Endothelial cell of umbilical vein (primary cell): Measurements from ENCODE around the gene CPA1. TPM values are rescaled to one million over a fixed set of nuclear protein-coding genes. Genes with fewer than 3 reads are reported as not detected.

Source experiments
- BruUV-seq: library from RNA; stranded (reverse); fragments of 400-500 nt; replicated peaks from 2 replicates; lab custom pipeline; 2021; lab: Mats Ljungman, UMichigan
- CTCF ChIA-PET: fragments of 300-600, 350-600 bp; sonication (Branson Sonifier 250); formaldehyde crosslinking; loops from one replicate; lab custom pipeline; 2021; ENCODE audit warnings: antibody characterized with exemption, inconsistent platforms; lab: Charles Lee
- POLR2A ChIA-PET: fragments of 300-600, 350-600 bp; sonication (Branson Sonifier 250); formaldehyde crosslinking; loops from one replicate; lab custom pipeline; 2021; ENCODE audit warnings: antibody characterized with exemption, inconsistent platforms; lab: Charles Lee
- DNase-seq: peaks from one replicate; pipeline ENCODE4 v3.0.0-alpha.2; 2011; ENCODE audit warnings: low read depth, low spot score
- FAIRE-seq: peaks from 2 replicates; lab custom pipeline; 2011; peaks lifted over from hg19 to GRCh38; lab: Jason Lieb, UNC
- H2AFZ ChIP-seq: 2 replicates; pipeline ENCODE4 v1.6.0; 2012; ENCODE audit warnings: low read depth, low read length, control low read depth, inconsistent platforms
- H3K27ac ChIP-seq: 2 replicates; pipeline ENCODE4 v1.5.1; 2011; ENCODE audit warnings: low read depth, mild to moderate bottlenecking, control low read depth, low read length, moderate library complexity; ENCODE audit not compliant: insufficient read depth
- H3K27me3 ChIP-seq, 2 experiments: 2 replicates each; pipeline versions ENCODE4 v1.6.0 to v1.6.1; 2011; ENCODE audit warnings: low read length in 2 of 2, mixed read lengths in 1 of 2; ENCODE audit not compliant: control insufficient read depth in 2 of 2, insufficient read depth in 2 of 2
- H3K36me3 ChIP-seq, 2 experiments: 2 replicates in 1 of 2; 3 replicates in 1 of 2; pipeline ENCODE4 v1.5.1; 2011; ENCODE audit warnings: low read length in 2 of 2, mild to moderate bottlenecking in 1 of 2, moderate library complexity in 1 of 2; ENCODE audit not compliant: control insufficient read depth in 2 of 2, insufficient read depth in 2 of 2; ENCODE audit errors: extremely low read depth in 1 of 2
- H3K4me1 ChIP-seq: 3 replicates; pipeline ENCODE4 v1.5.1; 2011; ENCODE audit warnings: mild to moderate bottlenecking, low read length; ENCODE audit not compliant: control insufficient read depth, insufficient read depth; ENCODE audit errors: extremely low read depth
- H3K4me2 ChIP-seq: 2 replicates; pipeline ENCODE4 v1.6.1; 2011; ENCODE audit warnings: low read length, control low read depth, mixed read lengths; ENCODE audit not compliant: insufficient read depth
- H3K4me3 ChIP-seq, 3 experiments: fragments of 200-600 bp in 1 of 3; sonication (generic), shearing (Covaris generic) in 1 of 3; replicated peaks in 1 of 3; 2 replicates each; pipeline ENCODE4 v1.5.1; 2011 to 2016; ENCODE audit warnings: control low read depth in 3 of 3, low read length in 3 of 3, mild to moderate bottlenecking in 2 of 3, inconsistent platforms in 1 of 3, low read depth in 1 of 3, moderate library complexity in 1 of 3; ENCODE audit not compliant: insufficient read depth in 1 of 3
- H3K79me2 ChIP-seq: 2 replicates; pipeline ENCODE4 v1.6.0; 2012; ENCODE audit warnings: low read length, inconsistent platforms; ENCODE audit not compliant: control insufficient read depth, insufficient read depth
- H3K9ac ChIP-seq: replicated peaks from 2 replicates; pipeline ENCODE3; 2011; ENCODE audit warnings: low read length, control low read depth; ENCODE audit not compliant: insufficient read depth; ENCODE audit errors: extremely low read depth
- H3K9me1 ChIP-seq: replicated peaks from 3 replicates; pipeline ENCODE4 v1.6.0; 2011; ENCODE audit warnings: mild to moderate bottlenecking, low read length; ENCODE audit not compliant: control insufficient read depth, insufficient read depth; ENCODE audit errors: extremely low read depth
- H3K9me3 ChIP-seq: replicated peaks from 2 replicates; pipeline ENCODE4 v1.5.1; 2012; ENCODE audit warnings: low read length, inconsistent platforms; ENCODE audit not compliant: control insufficient read depth, insufficient read depth
- H4K20me1 ChIP-seq: replicated peaks from 2 replicates; pipeline ENCODE3; 2011; ENCODE audit warnings: mild to moderate bottlenecking, low read length; ENCODE audit not compliant: control insufficient read depth, insufficient read depth; ENCODE audit errors: extremely low read depth
- EZH2 ChIP-seq: IDR thresholded peaks from 2 replicates; pipeline ENCODE4 v1.6.1; 2012; ENCODE audit warnings: borderline replicate concordance, low read depth, mild to moderate bottlenecking, moderate library complexity, low read length, inconsistent platforms; ENCODE audit not compliant: severe bottlenecking
- FOS ChIP-seq: IDR thresholded peaks from 2 replicates; pipeline ENCODE4 v1.6.1; 2011; ENCODE audit warnings: mild to moderate bottlenecking, low read length, moderate library complexity, borderline replicate concordance; ENCODE audit not compliant: insufficient read depth
- GATA2 ChIP-seq: IDR thresholded peaks from 2 replicates; pipeline ENCODE4 v1.7.0; 2011; ENCODE audit warnings: low read depth, mild to moderate bottlenecking, moderate library complexity, mixed read lengths, low read length; ENCODE audit not compliant: insufficient read length, insufficient read depth
- JUN ChIP-seq: IDR thresholded peaks from 2 replicates; pipeline ENCODE4 v1.6.1; 2011; ENCODE audit warnings: borderline replicate concordance, low read depth; ENCODE audit not compliant: insufficient read length, insufficient read depth
- MAX ChIP-seq: IDR thresholded peaks from 2 replicates; pipeline ENCODE4 v1.6.1; 2011; ENCODE audit not compliant: insufficient read depth, insufficient read length
- MYC ChIP-seq: IDR thresholded peaks from one replicate; pipeline ENCODE4 v1.6.1; 2011; ENCODE audit warnings: mild to moderate bottlenecking, low read depth, low read length
- POLR2A ChIP-seq: IDR thresholded peaks from 2 replicates; pipeline ENCODE4 v1.6.1; 2012; ENCODE audit warnings: low read depth, mild to moderate bottlenecking, control low read depth, low read length
- POLR2AphosphoS5 ChIP-seq: IDR thresholded peaks from 2 replicates; pipeline ENCODE4 v1.6.1; 2012; ENCODE audit warnings: low read depth, mild to moderate bottlenecking, control low read depth, low read length, moderate library complexity; ENCODE audit not compliant: insufficient read depth
- dilution Hi-C: fragments of 300-500 bp; cut with MboI; formaldehyde crosslinking; loops from one replicate; pipeline ENCODE4 v1.15.0; 2019; ENCODE audit warnings: low sequenced_read_pairs; ENCODE audit not compliant: extremely low pct_ligation_motif_present
- intact Hi-C: fragments of 100-400 bp; cut with micrococcal nuclease; formaldehyde crosslinking; loops from one replicate; pipeline ENCODE4 v1.10.0; 2022
- polyA plus RNA-seq, 4 experiments: library from polyadenylated mRNA; depleted of rRNA in 3 of 4; stranded (reverse) in 3 of 4; unstranded in 1 of 4; fragments of >200 nt; gene quantifications; 2 replicates each; pipeline versions ENCODE4 v1.2.1 to v1.2.3, GENCODE V29; 2011 to 2012; ENCODE audit warnings: missing spikeins in 1 of 4
- total RNA-seq: library from RNA; stranded (reverse); gene quantifications from 2 replicates; pipeline ENCODE4 v1.2.3, GENCODE V29; 2021
- TF ChIP-seq, protein P1 (sequence below), 2 donors: IDR thresholded peaks; 1 replicate in 1 of 2; 2 replicates in 1 of 2; pipeline ENCODE4 v1.5.1; 2011; ENCODE audit warnings: low read length in 2 of 2, mild to moderate bottlenecking in 2 of 2, moderate library complexity in 2 of 2, control low read depth in 1 of 2, inconsistent platforms in 1 of 2, low read depth in 1 of 2; ENCODE audit not compliant: insufficient read depth in 1 of 2; ENCODE audit errors: extremely low read depth in 1 of 2

Gene CPA1
- total and polyA plus RNA-seq, 2 donors (not counting 3 experiments of a cell fraction or from before 2014, with no cell fraction given), result not detected

DNA sequence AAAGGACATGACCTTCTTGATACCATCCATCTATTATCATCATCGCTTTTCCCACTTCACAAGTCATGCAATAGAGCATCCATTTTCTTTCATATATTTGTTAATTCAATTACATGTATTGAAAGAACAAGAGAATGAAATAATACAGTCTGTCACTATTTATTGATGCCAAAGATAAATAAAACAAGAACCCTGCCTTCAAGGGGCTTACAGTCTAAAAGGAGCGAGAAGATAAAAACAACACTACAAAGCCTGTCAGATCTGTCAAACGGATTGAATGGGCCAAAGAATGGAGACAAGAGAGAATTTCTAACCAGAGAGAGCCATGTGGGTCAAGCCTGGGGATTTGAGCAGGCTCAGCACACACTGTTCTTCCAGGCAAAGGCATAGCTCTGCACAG lies 19.8 kb upstream of the CPA1 start:
- Histone ChIP-seq H4K20me1 (no peaks in the 10 kb centered on the region), H3K4me3 (no peak overlapping the region), H3K27ac (no peak overlapping the region), H3K27me3 (no peaks in the 10 kb centered on the region), H3K9me3 (no peaks in the 10 kb centered on the region), H3K79me2 (no peaks in the 10 kb centered on the region), H3K4me2 (no peak overlapping the region), H3K4me1 (peaks cover 4% of the 10 kb centered on the region), H3K9ac (no peak overlapping the region), H3K9me1 (no peaks in the 10 kb centered on the region), H3K36me3 (no peaks in the 10 kb centered on the region), H2AFZ (no peak overlapping the region)
- intact Hi-C loops (no loop called here), dilution Hi-C loops (no loop called here)
- DNase-seq, result no peak
- TF ChIP-seq JUN, result no peak
- no peak for TF ChIP-seq GATA2
- TF ChIP-seq POLR2A, result no peak
- TF ChIP-seq POLR2AphosphoS5, result no peak
- no peak for TF ChIP-seq EZH2
- TF ChIP-seq, protein P1, sequence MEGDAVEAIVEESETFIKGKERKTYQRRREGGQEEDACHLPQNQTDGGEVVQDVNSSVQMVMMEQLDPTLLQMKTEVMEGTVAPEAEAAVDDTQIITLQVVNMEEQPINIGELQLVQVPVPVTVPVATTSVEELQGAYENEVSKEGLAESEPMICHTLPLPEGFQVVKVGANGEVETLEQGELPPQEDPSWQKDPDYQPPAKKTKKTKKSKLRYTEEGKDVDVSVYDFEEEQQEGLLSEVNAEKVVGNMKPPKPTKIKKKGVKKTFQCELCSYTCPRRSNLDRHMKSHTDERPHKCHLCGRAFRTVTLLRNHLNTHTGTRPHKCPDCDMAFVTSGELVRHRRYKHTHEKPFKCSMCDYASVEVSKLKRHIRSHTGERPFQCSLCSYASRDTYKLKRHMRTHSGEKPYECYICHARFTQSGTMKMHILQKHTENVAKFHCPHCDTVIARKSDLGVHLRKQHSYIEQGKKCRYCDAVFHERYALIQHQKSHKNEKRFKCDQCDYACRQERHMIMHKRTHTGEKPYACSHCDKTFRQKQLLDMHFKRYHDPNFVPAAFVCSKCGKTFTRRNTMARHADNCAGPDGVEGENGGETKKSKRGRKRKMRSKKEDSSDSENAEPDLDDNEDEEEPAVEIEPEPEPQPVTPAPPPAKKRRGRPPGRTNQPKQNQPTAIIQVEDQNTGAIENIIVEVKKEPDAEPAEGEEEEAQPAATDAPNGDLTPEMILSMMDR (IDR thresholded peaks at IDR 0.05; ENCODE audit: extremely low read depth in 1 of 2, insufficient read depth in 1 of 2, low read depth in 1 of 2, low read length in 2 of 2), result no peak
- TF ChIP-seq FOS, result no peak
- no peak for TF ChIP-seq MAX
- no peak for TF ChIP-seq MYC
- no TSS peak for BruUV-seq
- no peak for FAIRE-seq
- CTCF ChIA-PET, result interaction anchor here (0.9 kb wide), 1 partner anchor 21 kb away, joined by 4 read pairs; no protein-coding TSS in a partner anchor
- POLR2A ChIA-PET, result no interaction called here
